GM12878 (cell line): ENCODE data around the gene TEX261. TPM values are rescaled to one million over a fixed set of nuclear protein-coding genes. Genes with fewer than 3 reads are reported as not detected.

Experiments
- ATAC-seq: fragments of 200-7000 bp; cut with Tn5 transposase; 3 replicates; pipeline ENCODE4 v1.9.1; 2020; ENCODE audit warnings: mild to moderate bottlenecking, moderate library complexity
- BruUV-seq: library from RNA; stranded (reverse); fragments of 400-500 nt; replicated peaks from 2 replicates; lab custom pipeline; 2021; lab: Mats Ljungman, UMichigan
- CTCF ChIA-PET: fragments of 300-600 bp; sonication (Branson Sonifier 250); formaldehyde crosslinking; extraction: SDS; loops from one replicate; lab custom pipeline; 2021; ENCODE audit warnings: inconsistent platforms; lab: Yijun Ruan, JAX
- POLR2A ChIA-PET: fragments of 350-600 bp; formaldehyde crosslinking; extraction: SDS; loops from one replicate; lab custom pipeline; 2021; ENCODE audit warnings: inconsistent platforms; lab: Charles Lee
- RAD21 ChIA-PET: fragments of 300-600 bp; sonication (Branson Sonifier 250); formaldehyde crosslinking; loops from one replicate; lab custom pipeline; 2023; ENCODE audit warnings: antibody characterized with exemption; ENCODE audit not compliant: unreplicated experiment; lab: Charles Lee
- SMC1A ChIA-PET: fragments of 300-600 bp; sonication (Branson Sonifier 250); formaldehyde crosslinking; loops from one replicate; lab custom pipeline; 2023; ENCODE audit not compliant: unreplicated experiment, uncharacterized antibody; lab: Charles Lee
- DNase-seq: peaks from one replicate; pipeline ENCODE4 v3.0.0-alpha.2; 2011; ENCODE audit warnings: low read depth, low spot score
- FAIRE-seq: peaks from 3 replicates; lab custom pipeline; 2011; peaks lifted over from hg19 to GRCh38; lab: Jason Lieb, UNC
- H2AFZ ChIP-seq: 2 replicates; pipeline ENCODE4 v1.6.0; 2011; ENCODE audit warnings: low read depth, low read length, control low read depth; ENCODE audit not compliant: control insufficient read depth
- H3K27ac ChIP-seq: 2 replicates; pipeline ENCODE4 v1.5.1; 2011; ENCODE audit warnings: control low read depth; ENCODE audit not compliant: control insufficient read depth, insufficient read depth
- H3K27me3 ChIP-seq, 2 experiments: replicated peaks in 1 of 2; 2 replicates each; pipeline versions ENCODE4 v1.6.0 to v1.6.1; 2011; ENCODE audit warnings: low read length in 1 of 2; ENCODE audit not compliant: control insufficient read depth in 2 of 2, insufficient read depth in 2 of 2
- H3K36me3 ChIP-seq, 2 experiments: 2 replicates each; pipeline ENCODE4 v1.5.1; 2011; ENCODE audit warnings: low read length in 1 of 2; ENCODE audit not compliant: control insufficient read depth in 2 of 2, insufficient read depth in 2 of 2
- H3K4me1 ChIP-seq: 2 replicates; pipeline ENCODE4 v1.6.1; 2011; ENCODE audit warnings: mild to moderate bottlenecking, low read length, moderate library complexity, mixed read lengths; ENCODE audit not compliant: control insufficient read depth, insufficient read depth
- H3K4me2 ChIP-seq: 2 replicates; pipeline ENCODE4 v1.6.0; 2011; ENCODE audit warnings: control low read depth; ENCODE audit not compliant: control insufficient read depth, insufficient read depth
- H3K4me3 ChIP-seq: fragments of 200-600 bp; sonication (generic); 2 replicates; pipeline ENCODE4 v1.5.1; 2016
- H3K79me2 ChIP-seq: 2 replicates; pipeline ENCODE4 v1.6.0; 2011; ENCODE audit warnings: low read length; ENCODE audit not compliant: control insufficient read depth, insufficient read depth
- H3K9ac ChIP-seq: 2 replicates; pipeline ENCODE4 v1.8.0; 2011; ENCODE audit warnings: low read length, control low read depth, mixed read lengths; ENCODE audit not compliant: control insufficient read depth, insufficient read depth
- H3K9me3 ChIP-seq: replicated peaks from 3 replicates; pipeline ENCODE4 v1.5.1; 2011; ENCODE audit warnings: mild to moderate bottlenecking, low read length; ENCODE audit not compliant: control insufficient read depth, insufficient read depth
- H4K20me1 ChIP-seq: 2 replicates; pipeline ENCODE4 v1.6.0; 2011; ENCODE audit not compliant: control insufficient read depth, insufficient read depth
- CBFB ChIP-seq: IDR thresholded peaks from 2 replicates; pipeline ENCODE4 v1.6.1; 2016; ENCODE audit warnings: antibody characterized with exemption, low read depth
- CHD2 ChIP-seq: IDR thresholded peaks from 2 replicates; pipeline ENCODE4 v1.6.1; 2011; ENCODE audit warnings: low read depth, low read length, improper control_type of control experiment, borderline replicate concordance
- CREB1 ChIP-seq: IDR thresholded peaks from 2 replicates; pipeline ENCODE4 v1.6.1; 2012; ENCODE audit warnings: low read depth, mild to moderate bottlenecking, inconsistent platforms
- FOS ChIP-seq: IDR thresholded peaks from 3 replicates; pipeline ENCODE4 v1.6.1; 2011; ENCODE audit warnings: borderline replicate concordance; ENCODE audit not compliant: insufficient read length; ENCODE audit errors: extremely low read depth
- HDGF ChIP-seq: fragments of 450-650 bp; IDR thresholded peaks from 2 replicates; pipeline ENCODE4 v1.6.1; 2016; ENCODE audit warnings: antibody characterized with exemption
- IRF4 ChIP-seq: IDR thresholded peaks from 2 replicates; pipeline ENCODE4 v1.6.1; 2011; ENCODE audit warnings: low read depth, low read length
- IRF5 ChIP-seq: fragments of 450-650 bp; IDR thresholded peaks from 2 replicates; pipeline ENCODE4 v1.6.1; 2017; ENCODE audit warnings: borderline replicate concordance
- MXI1 ChIP-seq: fragments of 150-350 bp; IDR thresholded peaks from 2 replicates; pipeline ENCODE4 v1.6.1; 2011; ENCODE audit warnings: low read depth, mild to moderate bottlenecking, inconsistent platforms, low read length, improper control_type of control experiment
- NBN ChIP-seq: fragments of 450-650 bp; IDR thresholded peaks from 2 replicates; pipeline ENCODE4 v1.6.1; 2016
- NFXL1 ChIP-seq: fragments of 450-650 bp; IDR thresholded peaks from 2 replicates; pipeline ENCODE4 v1.6.1; 2017; ENCODE audit warnings: antibody characterized with exemption, mild to moderate bottlenecking, borderline replicate concordance
- NR2C1 ChIP-seq: fragments of 450-650 bp; IDR thresholded peaks from 2 replicates; pipeline ENCODE4 v1.6.1; 2017; ENCODE audit warnings: antibody characterized with exemption, mild to moderate bottlenecking, moderate library complexity
- NR2C2 ChIP-seq: IDR thresholded peaks from 2 replicates; pipeline ENCODE4 v1.6.1; 2011; ENCODE audit warnings: borderline replicate concordance, low read depth; ENCODE audit not compliant: control insufficient read depth, insufficient read length
- NR2F1 ChIP-seq: fragments of 450-650 bp; conservative IDR thresholded peaks from 2 replicates; pipeline ENCODE4 v1.6.1; 2017; ENCODE audit warnings: mild to moderate bottlenecking
- PAX5 ChIP-seq: IDR thresholded peaks from 2 replicates; pipeline ENCODE4 v1.6.1; 2011; ENCODE audit warnings: low read depth, low read length, borderline replicate concordance
- RAD51 ChIP-seq: fragments of 450-650 bp; IDR thresholded peaks from 2 replicates; pipeline ENCODE4 v1.6.1; 2016; ENCODE audit warnings: moderate library complexity, mild to moderate bottlenecking, inconsistent platforms
- RELA ChIP-seq: fragments of 450-650 bp; IDR thresholded peaks from 2 replicates; pipeline ENCODE4 v1.8.0; 2014; ENCODE audit warnings: borderline replicate concordance; ENCODE audit not compliant: partially characterized antibody
- SMARCA5 ChIP-seq: fragments of 450-650 bp; IDR thresholded peaks from 2 replicates; pipeline ENCODE4 v1.6.1; 2017; ENCODE audit warnings: mild to moderate bottlenecking
- SP1 ChIP-seq: IDR thresholded peaks from one replicate; pipeline ENCODE4 v1.6.1; 2011; ENCODE audit warnings: low read depth, low read length
- SPI1 ChIP-seq: IDR thresholded peaks from 2 replicates; pipeline ENCODE4 v1.6.1; 2011; ENCODE audit warnings: low read depth, mild to moderate bottlenecking, low read length, moderate library complexity, borderline replicate concordance; ENCODE audit not compliant: insufficient read depth
- ZNF384 ChIP-seq: IDR thresholded peaks from 2 replicates; pipeline ENCODE4 v1.6.1; 2012; ENCODE audit warnings: low read depth, mild to moderate bottlenecking, low read length, improper control_type of control experiment, borderline replicate concordance
- WGBS: methylation state at CpG from one replicate; pipeline ENCODE4 v1.1.6; 2016; ENCODE audit warnings: low lambda C conversion rate; ENCODE audit not compliant: insufficient replicate concordance, insufficient coverage; ENCODE audit errors: missing lambda C conversion rate; 5-methylcytosine and 5-hydroxymethylcytosine counted together
- in situ Hi-C: fragments of 300-500 bp; cut with MboI; formaldehyde crosslinking; loops from 9 replicates; pipeline ENCODE4 v1.14.3; 2018; ENCODE audit warnings: mixed read lengths
- intact Hi-C: fragments of 100-400 bp; cut with micrococcal nuclease; formaldehyde crosslinking; loops from one replicate; pipeline ENCODE4 v1.14.2; 2022; ENCODE audit not compliant: unreplicated experiment
- polyA plus RNA-seq, 11 experiments: library from polyadenylated mRNA; depleted of rRNA in 4 of 11; unstranded in 6 of 11; stranded (reverse) in 5 of 11; fragments of >200 nt; fragmentation: Nextera tagmentation in 4 of 11; fragmentation: Illumina TruSeq in 1 of 11; extraction: Ambion mirVana in 4 of 11; extraction: Trizol in 1 of 11; gene quantifications; 1 replicate in 1 of 11; 2 replicates in 10 of 11; pipeline versions ENCODE4 v1.2.1 to v1.2.3, GENCODE V29; 2011 to 2016; ENCODE audit warnings: inconsistent platforms in 2 of 11, missing spikeins in 2 of 11, low read depth in 1 of 11
- total RNA-seq, 4 experiments: library from RNA; depleted of rRNA in 3 of 4; stranded (reverse); fragments of >200 nt in 3 of 4; fragmentation: Illumina TruSeq in 1 of 4; extraction: Trizol in 1 of 4; gene quantifications; 2 replicates each; pipeline versions ENCODE4 v1.2.1 to v1.2.3, GENCODE V29; 2013 to 2021
- TF ChIP-seq, protein P1 (sequence below): fragments of 450-650 bp; IDR thresholded peaks from 2 replicates; pipeline ENCODE4 v1.6.1; 2017; ENCODE audit warnings: low read depth, mild to moderate bottlenecking, moderate library complexity

Gene TEX261
- total and polyA plus RNA-seq, 10 of the 15 experiments (the other 5 are each of a cell fraction or from before 2014, with no cell fraction given) = 5.5 to 75.6 (median 40.3) TPM

DNA sequence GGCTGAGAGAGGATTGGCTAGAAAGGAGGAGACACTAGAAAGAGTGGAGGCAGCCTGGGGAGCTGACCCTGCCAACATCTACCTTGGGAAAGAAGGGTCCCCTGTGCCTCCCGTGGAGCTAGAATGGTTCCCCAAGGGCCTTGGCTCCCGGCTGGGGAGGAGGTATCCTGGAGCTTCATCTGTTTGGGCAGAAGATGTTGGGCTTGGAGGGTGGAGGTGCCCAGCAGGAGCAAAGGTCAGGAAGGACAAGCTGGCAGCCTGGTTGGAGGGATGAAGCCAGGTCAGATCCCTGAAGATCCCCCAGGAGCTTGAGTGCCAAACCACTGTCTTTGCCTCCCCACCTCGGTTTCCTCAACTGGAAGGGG lies 56.1 kb downstream of the TEX261 start (continued):
- TF ChIP-seq, protein P1, sequence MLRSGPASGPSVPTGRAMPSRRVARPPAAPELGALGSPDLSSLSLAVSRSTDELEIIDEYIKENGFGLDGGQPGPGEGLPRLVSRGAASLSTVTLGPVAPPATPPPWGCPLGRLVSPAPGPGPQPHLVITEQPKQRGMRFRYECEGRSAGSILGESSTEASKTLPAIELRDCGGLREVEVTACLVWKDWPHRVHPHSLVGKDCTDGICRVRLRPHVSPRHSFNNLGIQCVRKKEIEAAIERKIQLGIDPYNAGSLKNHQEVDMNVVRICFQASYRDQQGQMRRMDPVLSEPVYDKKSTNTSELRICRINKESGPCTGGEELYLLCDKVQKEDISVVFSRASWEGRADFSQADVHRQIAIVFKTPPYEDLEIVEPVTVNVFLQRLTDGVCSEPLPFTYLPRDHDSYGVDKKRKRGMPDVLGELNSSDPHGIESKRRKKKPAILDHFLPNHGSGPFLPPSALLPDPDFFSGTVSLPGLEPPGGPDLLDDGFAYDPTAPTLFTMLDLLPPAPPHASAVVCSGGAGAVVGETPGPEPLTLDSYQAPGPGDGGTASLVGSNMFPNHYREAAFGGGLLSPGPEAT = no peak
- TF ChIP-seq PAX5 (no peak), IRF5 (no peak), NR2C2 (no peak)

DNA sequence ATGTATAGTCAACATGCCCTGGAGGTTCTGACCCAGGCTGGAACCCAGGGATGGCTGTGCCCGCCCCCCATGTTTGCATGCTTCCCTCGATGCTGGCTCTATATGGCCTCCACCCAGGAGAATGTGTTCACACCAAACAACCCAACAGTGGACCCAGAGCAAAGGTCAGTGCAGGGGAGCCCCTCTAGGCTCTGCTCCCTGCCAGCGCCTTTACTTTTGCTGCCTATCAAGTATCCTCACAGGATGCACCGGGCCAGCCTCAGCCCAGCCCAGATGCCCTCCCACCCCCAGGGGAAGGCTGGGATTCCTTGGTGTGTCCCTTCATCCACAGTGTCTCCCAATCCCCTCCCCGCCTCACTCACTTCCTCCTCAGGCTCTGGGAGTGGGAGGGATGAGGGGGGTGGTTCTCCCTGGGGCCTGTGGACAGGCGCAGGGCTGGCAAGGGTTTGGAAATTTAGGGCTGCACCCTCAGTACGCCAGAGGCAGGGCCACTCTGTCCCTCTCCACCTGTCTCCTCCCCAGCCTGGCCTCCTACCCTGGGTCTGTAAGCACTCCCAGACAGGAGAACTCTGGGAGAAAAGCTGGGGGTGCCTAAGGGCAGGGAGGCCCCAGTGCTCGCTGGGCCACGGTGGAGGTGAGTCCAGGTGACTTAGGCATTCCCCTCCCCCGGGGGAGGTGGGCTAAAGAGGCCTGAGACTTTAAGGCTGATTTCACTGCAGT lies 56.6 kb downstream of the TEX261 start:
- no peak overlapping the region for H3K4me2 ChIP-seq
- FAIRE-seq (no peak), DNase-seq (no peak), ATAC-seq (no peak)
- ChIA-PET SMC1A (no interaction called here), RAD21 (no interaction called here), POLR2A (no interaction called here), CTCF (interaction anchor here (0.6 to 1.8 kb wide), 3 partner anchors 10 to 339 kb away, joined by 3 to 4 read pairs (median 3); no protein-coding TSS in a partner anchor)
- H3K9ac ChIP-seq = no peak overlapping the region
- H3K27me3 ChIP-seq = peaks cover 0 to 5% of the 10 kb centered on the region in 2 experiments; a peak in 3 of 4 replicates
- H3K27ac ChIP-seq = no peak overlapping the region
- H3K4me3 ChIP-seq = no peak overlapping the region
- no peaks in the 10 kb centered on the region for H3K4me1 ChIP-seq
- H3K36me3 ChIP-seq = no peaks in the 10 kb centered on the region
- no peaks in the 10 kb centered on the region for H4K20me1 ChIP-seq
- H3K79me2 ChIP-seq = no peaks in the 10 kb centered on the region
- WGBS = 24% methylated on average over 10 of the region's 10 CpGs
- no peaks in the 10 kb centered on the region for H3K9me3 ChIP-seq
- intact Hi-C loops = no loop called here
- TF ChIP-seq NR2F1 (no peak), MXI1 (no peak), FOS (no peak), IRF4 (no peak), HDGF (no peak), RAD51 (no peak), CHD2 (no peak), NFXL1 (no peak), NBN (no peak), SMARCA5 (no peak), NR2C2 (no peak), ZNF384 (no peak), SP1 (no peak), RELA (no peak), NR2C1 (no peak), SPI1 (no peak), CBFB (no peak), CREB1 (no peak)
- TF ChIP-seq, all 136 proteins: peak for 0
- no peak overlapping the region for H2AFZ ChIP-seq
- in situ Hi-C loops = no loop called here
- no TSS peak for BruUV-seq
